Endodermal cell (in vitro differentiated cells): ENCODE results near the gene CDC14B. TPM values are rescaled to one million over a fixed set of nuclear protein-coding genes. Genes with fewer than 3 reads are reported as not detected.

Experiments used
- DNase-seq: peaks from one replicate; pipeline ENCODE4 v3.0.0-alpha.2; 2017
- H3K27ac ChIP-seq: 2 replicates; pipeline ENCODE4 v1.5.1; 2013; ENCODE audit warnings: mild to moderate bottlenecking, low read depth, low read length, moderate library complexity
- H3K27me3 ChIP-seq: 2 replicates; pipeline ENCODE4 v1.6.1; 2013; ENCODE audit warnings: mild to moderate bottlenecking, low read length, moderate library complexity; ENCODE audit not compliant: insufficient read depth, control insufficient read depth, poor library complexity, severe bottlenecking
- H3K36me3 ChIP-seq: 2 replicates; pipeline ENCODE4 v1.7.0; 2013; ENCODE audit warnings: mild to moderate bottlenecking, low read length, moderate library complexity; ENCODE audit not compliant: control insufficient read depth, insufficient read depth
- H3K4me1 ChIP-seq: one replicate; pipeline ENCODE4 v1.7.0; 2013; ENCODE audit warnings: low read length; ENCODE audit not compliant: control insufficient read depth, insufficient read depth
- H3K4me3 ChIP-seq: 2 replicates; pipeline ENCODE4 v1.5.1; 2013; ENCODE audit warnings: mild to moderate bottlenecking, low read length, moderate library complexity
- H3K9ac ChIP-seq: 2 replicates; pipeline ENCODE4 v1.6.1; 2013; ENCODE audit warnings: mild to moderate bottlenecking, low read length, moderate library complexity; ENCODE audit not compliant: poor library complexity, severe bottlenecking; ENCODE audit errors: extremely low read depth
- H3K9me3 ChIP-seq: 2 replicates; pipeline ENCODE4 v1.6.1; 2013; ENCODE audit warnings: mild to moderate bottlenecking, low read length, moderate library complexity; ENCODE audit not compliant: control insufficient read depth
- H3K27ac Mint-ChIP-seq: 2 replicates; pipeline ENCODE4 v1.8.0; 2020; ENCODE audit warnings: mixed read lengths
- H3K27me3 Mint-ChIP-seq: 2 replicates; pipeline ENCODE4 v1.8.0; 2021; ENCODE audit warnings: mild to moderate bottlenecking, mixed read lengths; ENCODE audit not compliant: insufficient read depth
- H3K36me3 Mint-ChIP-seq: 2 replicates; pipeline ENCODE4 v1.8.0; 2020; ENCODE audit warnings: low read depth, mixed read lengths
- H3K4me1 Mint-ChIP-seq: 2 replicates; pipeline ENCODE4 v1.8.0; 2020; ENCODE audit warnings: mixed read lengths
- H3K4me3 Mint-ChIP-seq: 2 replicates; pipeline ENCODE4 v1.8.0; 2020; ENCODE audit warnings: mild to moderate bottlenecking, moderate library complexity, mixed read lengths
- H3K9me3 Mint-ChIP-seq: 2 replicates; pipeline ENCODE4 v1.8.0; 2020; ENCODE audit warnings: mild to moderate bottlenecking, mixed read lengths
- WGBS, 2 experiments: methylation state at CpG; one replicate each; pipeline versions ENCODE4 v1.1.5 to v1.1.7; 2013; ENCODE audit warnings: missing lambda C conversion rate in 2 of 2, mixed read lengths in 1 of 2; ENCODE audit not compliant: insufficient coverage in 1 of 2, insufficient read length in 1 of 2; 5-methylcytosine and 5-hydroxymethylcytosine counted together
- total RNA-seq, 2 donors: library from RNA; stranded (reverse); fragmentation: NEBNext Ultra II Directional in 1 of 2; extraction: Animal tissue kit (Norgen Biotek cat#: 25700) in 1 of 2; gene quantifications; 2 replicates in 1 of 2; 3 replicates in 1 of 2; pipeline ENCODE4 v1.2.1, GENCODE V29; 2021
- TF ChIP-seq, protein P1 (sequence below): fragments of 200-600 bp; sonication (generic); conservative IDR thresholded peaks from 2 replicates; pipeline ENCODE4 v1.5.0; 2021; ENCODE audit warnings: antibody characterized with exemption, mild to moderate bottlenecking

CDC14B gene
- total RNA-seq, 2 donors from 2014 or later, result 47.5 to 48.3 TPM

DNA sequence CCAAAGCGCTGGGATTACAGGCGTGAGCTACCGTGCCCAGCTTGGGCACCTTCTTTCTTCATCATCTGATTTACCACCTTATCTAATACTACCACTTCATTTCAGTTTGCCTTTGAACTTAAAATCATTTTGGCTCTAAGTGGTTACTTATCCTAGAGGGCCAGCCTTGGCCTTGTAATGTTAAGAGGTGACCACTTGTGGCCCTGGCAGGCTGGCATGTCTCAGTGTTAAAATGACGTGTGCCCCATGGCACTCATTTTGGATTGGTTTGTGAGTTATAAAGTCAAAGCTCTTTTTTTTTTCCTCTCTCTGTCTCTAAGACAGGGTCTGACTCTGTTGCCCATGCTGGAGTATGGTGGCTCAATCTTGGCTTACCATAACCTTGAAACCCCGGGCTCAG, 151.9 kb downstream of the CDC14B start:
- Histone ChIP-seq H3K27me3 (no peaks in the 10 kb centered on the region), H3K9ac (no peak overlapping the region), H3K27ac (no peak overlapping the region), H3K9me3 (no peaks in the 10 kb centered on the region), H3K4me1 (no peaks in the 10 kb centered on the region), H3K36me3 (peaks cover 23% of the 10 kb centered on the region), H3K4me3 (no peak overlapping the region)
- H3K27me3 Mint-ChIP-seq, result no peaks in the 10 kb centered on the region
- no peaks in the 10 kb centered on the region for H3K9me3 Mint-ChIP-seq
- no peak overlapping the region for H3K27ac Mint-ChIP-seq
- H3K36me3 Mint-ChIP-seq, result peaks cover 40% of the 10 kb centered on the region
- TF ChIP-seq, protein P1, sequence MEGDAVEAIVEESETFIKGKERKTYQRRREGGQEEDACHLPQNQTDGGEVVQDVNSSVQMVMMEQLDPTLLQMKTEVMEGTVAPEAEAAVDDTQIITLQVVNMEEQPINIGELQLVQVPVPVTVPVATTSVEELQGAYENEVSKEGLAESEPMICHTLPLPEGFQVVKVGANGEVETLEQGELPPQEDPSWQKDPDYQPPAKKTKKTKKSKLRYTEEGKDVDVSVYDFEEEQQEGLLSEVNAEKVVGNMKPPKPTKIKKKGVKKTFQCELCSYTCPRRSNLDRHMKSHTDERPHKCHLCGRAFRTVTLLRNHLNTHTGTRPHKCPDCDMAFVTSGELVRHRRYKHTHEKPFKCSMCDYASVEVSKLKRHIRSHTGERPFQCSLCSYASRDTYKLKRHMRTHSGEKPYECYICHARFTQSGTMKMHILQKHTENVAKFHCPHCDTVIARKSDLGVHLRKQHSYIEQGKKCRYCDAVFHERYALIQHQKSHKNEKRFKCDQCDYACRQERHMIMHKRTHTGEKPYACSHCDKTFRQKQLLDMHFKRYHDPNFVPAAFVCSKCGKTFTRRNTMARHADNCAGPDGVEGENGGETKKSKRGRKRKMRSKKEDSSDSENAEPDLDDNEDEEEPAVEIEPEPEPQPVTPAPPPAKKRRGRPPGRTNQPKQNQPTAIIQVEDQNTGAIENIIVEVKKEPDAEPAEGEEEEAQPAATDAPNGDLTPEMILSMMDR, result no peak
- 93 to 94% methylated on average over 4 to 5 of the region's 5 CpGs for WGBS, 2 experiments
- no peak for DNase-seq
- H3K4me1 Mint-ChIP-seq, result peaks cover 2% of the 10 kb centered on the region
- H3K4me3 Mint-ChIP-seq, result no peak overlapping the region

DNA sequence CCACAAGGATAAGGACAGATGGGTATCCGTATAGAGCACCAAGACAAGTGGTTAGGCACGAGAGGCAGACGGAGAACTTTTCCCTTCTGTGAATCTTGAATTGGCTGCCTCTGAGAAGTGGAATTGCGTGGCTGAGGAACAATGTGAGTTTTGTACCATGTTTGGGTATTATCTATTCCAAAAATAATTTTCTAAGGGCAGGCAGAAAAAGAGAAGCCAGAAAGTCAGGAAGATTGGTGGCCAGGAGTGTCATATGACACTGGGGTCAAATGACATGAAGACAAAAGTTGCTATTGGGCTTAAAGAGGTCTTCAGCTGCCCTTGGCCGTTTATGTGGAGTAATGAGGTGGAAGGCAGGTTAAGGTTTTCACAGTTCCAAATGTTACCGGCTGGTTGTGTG, 155.2 kb downstream of the CDC14B start:
- WGBS, 2 experiments, result 90 to 94% methylated on average over 2 to 6 of the region's 6 CpGs
- Histone ChIP-seq H3K27me3 (no peaks in the 10 kb centered on the region), H3K9me3 (no peaks in the 10 kb centered on the region), H3K36me3 (peaks cover 14% of the 10 kb centered on the region), H3K9ac (no peak overlapping the region), H3K27ac (no peak overlapping the region), H3K4me3 (no peak overlapping the region), H3K4me1 (no peaks in the 10 kb centered on the region)
- no peak for DNase-seq
- H3K4me1 Mint-ChIP-seq, result peaks cover 7% of the 10 kb centered on the region
- peaks cover 24% of the 10 kb centered on the region for H3K36me3 Mint-ChIP-seq
- no peak overlapping the region for H3K4me3 Mint-ChIP-seq
- H3K27me3 Mint-ChIP-seq, result no peaks in the 10 kb centered on the region
- TF ChIP-seq, protein P1, result no peak
- no peaks in the 10 kb centered on the region for H3K9me3 Mint-ChIP-seq
- H3K27ac Mint-ChIP-seq, result peak overlapping the region; percentile 9

DNA sequence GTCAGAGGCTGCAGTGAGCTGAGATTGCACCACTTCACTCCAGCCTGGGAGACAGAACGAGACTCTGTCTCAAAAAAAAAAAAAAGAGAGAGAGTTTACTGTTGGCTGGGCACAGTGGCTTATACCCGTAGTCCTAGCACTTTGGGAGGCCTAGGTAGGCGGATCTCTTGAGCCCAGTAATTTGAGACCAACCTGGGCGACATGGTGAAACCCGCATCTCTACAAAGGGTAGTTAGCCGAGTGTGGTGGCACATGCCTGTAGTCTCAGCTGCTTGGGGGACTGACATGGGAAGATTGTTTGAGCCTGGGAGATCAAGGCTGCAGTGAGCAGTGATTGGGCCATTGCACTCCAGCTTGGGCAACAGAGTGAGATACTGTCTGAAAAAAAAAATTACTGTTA, 157.1 kb downstream of the CDC14B start:
- peak; percentile 58 for DNase-seq
- Histone ChIP-seq H3K4me1 (no peaks in the 10 kb centered on the region), H3K9ac (no peak overlapping the region), H3K9me3 (no peaks in the 10 kb centered on the region), H3K27me3 (no peaks in the 10 kb centered on the region), H3K27ac (no peak overlapping the region), H3K36me3 (peaks cover 11% of the 10 kb centered on the region), H3K4me3 (no peak overlapping the region)
- TF ChIP-seq, protein P1, result no peak
- Mint-ChIP-seq H3K36me3 (peaks cover 26% of the 10 kb centered on the region), H3K27ac (peak overlapping the region; percentile 27), H3K9me3 (no peaks in the 10 kb centered on the region), H3K4me3 (no peak overlapping the region), H3K4me1 (peaks cover 7% of the 10 kb centered on the region), H3K27me3 (no peaks in the 10 kb centered on the region)
- 62 to 88% methylated on average over 3 to 6 of the region's 6 CpGs for WGBS, 2 experiments
